Measurements from ENCODE around the gene IARS1. TPM values are rescaled to one million over a fixed set of nuclear protein-coding genes. Genes with fewer than 3 reads are reported as not detected.

The IARS1 gene
- total and polyA plus RNA-seq, 10 of the 15 experiments (the other 5 are each of a cell fraction or from before 2014, with no cell fraction given): 71.0 to 227 (median 153) TPM

DNA sequence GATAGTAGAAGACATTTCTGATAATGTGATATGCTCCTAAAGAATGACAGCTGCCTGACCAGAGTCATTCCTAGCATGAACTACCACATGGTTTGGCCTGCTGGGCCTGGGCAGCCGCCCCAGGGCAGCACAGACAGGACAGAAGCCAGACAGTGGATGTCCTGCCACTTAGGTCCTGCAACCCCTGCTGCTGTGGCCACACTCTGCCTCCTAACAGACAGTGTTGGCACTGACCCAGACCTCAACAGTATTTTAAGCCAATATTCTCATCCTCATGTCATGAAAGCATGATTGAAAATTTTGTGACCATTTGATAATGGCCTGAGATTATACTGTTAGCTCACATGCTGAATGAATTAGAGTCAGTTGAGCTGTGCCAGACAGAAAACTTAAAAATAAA is 48.1 kb upstream of the IARS1 start:
- peaks cover 4 to 21% of the 10 kb centered on the region in 2 experiments for H3K36me3 ChIP-seq (ENCODE audit: control insufficient read depth in 2 of 2, insufficient read depth in 2 of 2, low read length in 1 of 2)
- H3K9me3 ChIP-seq (replicated peaks; ENCODE audit: control insufficient read depth, insufficient read depth, low read length): peaks cover 6% of the 10 kb centered on the region; the same call in 1 of the 3 replicates
- H2AFZ ChIP-seq (ENCODE audit: control insufficient read depth, low read depth, low read length): no peak overlapping the region
- H3K4me3 ChIP-seq: no peak overlapping the region
- DNase-seq (ENCODE audit: low read depth, low spot score) (no peak), FAIRE-seq (no peak), ATAC-seq (no peak)
- CTCF ChIA-PET: no interaction called here
- H3K27me3 ChIP-seq (replicated peaks in 1 of 2; ENCODE audit: control insufficient read depth in 2 of 2, insufficient read depth in 2 of 2, low read length in 1 of 2): no peaks in the 10 kb centered on the region
- no TSS peak for BruUV-seq (replicated peaks)
- H3K9ac ChIP-seq (ENCODE audit: control insufficient read depth, insufficient read depth, low read length): no peak overlapping the region
- WGBS (ENCODE audit: insufficient coverage, insufficient replicate concordance, low lambda C conversion rate, missing lambda C conversion rate): 89% methylated on average over 1 of the region's 1 CpG
- no peak for TF ChIP-seq NBN (IDR thresholded peaks at IDR 0.05)
- SMC1A ChIA-PET (ENCODE audit: uncharacterized antibody, unreplicated experiment): no interaction called here
- intact Hi-C loops (cut with micrococcal nuclease; ENCODE audit: unreplicated experiment) (no loop called here), in situ Hi-C loops (cut with MboI) (no loop called here)
- H3K4me1 ChIP-seq (ENCODE audit: control insufficient read depth, insufficient read depth, low read length): no peaks in the 10 kb centered on the region
- RAD21 ChIA-PET (ENCODE audit: unreplicated experiment): no interaction called here
- POLR2A ChIA-PET: no interaction called here
- no peaks in the 10 kb centered on the region for H3K79me2 ChIP-seq (ENCODE audit: control insufficient read depth, insufficient read depth, low read length)
- H3K27ac ChIP-seq (ENCODE audit: control insufficient read depth, insufficient read depth): no peak overlapping the region
- H3K4me2 ChIP-seq (ENCODE audit: control insufficient read depth, insufficient read depth): no peak overlapping the region
- no peaks in the 10 kb centered on the region for H4K20me1 ChIP-seq (ENCODE audit: control insufficient read depth, insufficient read depth)

DNA sequence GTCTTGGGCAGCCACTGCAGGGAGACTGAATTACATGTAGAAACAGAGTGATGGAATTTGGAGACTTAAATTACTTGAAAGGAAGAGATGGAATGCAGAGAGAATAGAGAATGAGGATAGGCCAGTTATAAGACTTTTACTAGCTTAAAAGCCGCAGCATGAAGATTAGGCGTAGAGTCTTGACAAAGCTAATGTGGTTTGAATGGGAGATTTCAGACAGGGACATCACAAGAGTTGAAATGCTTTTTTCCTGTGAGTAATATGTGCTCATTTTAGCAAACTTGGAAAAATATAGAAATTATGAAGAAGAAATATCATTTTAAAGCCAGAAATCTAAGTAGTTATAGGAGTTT is 39.8 kb upstream of the IARS1 start:
- no peak for FAIRE-seq

More for the DNA sequence above, 39.8 kb upstream of the IARS1 start:
- ChIA-PET POLR2A (no interaction called here), RAD21 (ENCODE audit: unreplicated experiment) (no interaction called here), SMC1A (ENCODE audit: uncharacterized antibody, unreplicated experiment) (interaction anchor here (0.9 to 1.1 kb wide), 4 partner anchors 9 to 185 kb away, joined by 3 to 4 read pairs (median 3); no protein-coding TSS in a partner anchor), CTCF (interaction anchor here (0.6 to 1.5 kb wide), 3 partner anchors 10 to 193 kb away, joined by 4 to 5 read pairs (median 4); no protein-coding TSS in a partner anchor)
- Histone ChIP-seq H3K79me2 (ENCODE audit: control insufficient read depth, insufficient read depth, low read length) (peaks cover 1% of the 10 kb centered on the region; the same call in 1 of the 2 replicates), H2AFZ (ENCODE audit: control insufficient read depth, low read depth, low read length) (no peak overlapping the region), H3K4me3 (no peak overlapping the region), H3K36me3 (ENCODE audit: control insufficient read depth in 2 of 2, insufficient read depth in 2 of 2, low read length in 1 of 2) (peaks cover 0 to 5% of the 10 kb centered on the region in 2 experiments; a peak in 3 of 4 replicates), H3K27me3 (replicated peaks in 1 of 2; ENCODE audit: control insufficient read depth in 2 of 2, insufficient read depth in 2 of 2, low read length in 1 of 2) (no peaks in the 10 kb centered on the region), H3K9me3 (replicated peaks; ENCODE audit: control insufficient read depth, insufficient read depth, low read length) (no peaks in the 10 kb centered on the region), H3K9ac (ENCODE audit: control insufficient read depth, insufficient read depth, low read length) (no peak overlapping the region), H3K4me1 (ENCODE audit: control insufficient read depth, insufficient read depth, low read length) (no peaks in the 10 kb centered on the region; the same call in 1 of the 2 replicates), H3K4me2 (ENCODE audit: control insufficient read depth, insufficient read depth) (no peak overlapping the region), H3K27ac (ENCODE audit: control insufficient read depth, insufficient read depth) (no peak overlapping the region), H4K20me1 (ENCODE audit: control insufficient read depth, insufficient read depth) (no peaks in the 10 kb centered on the region)
- intact Hi-C loops (cut with micrococcal nuclease; ENCODE audit: unreplicated experiment) (no loop called here), in situ Hi-C loops (cut with MboI) (no loop called here)
- BruUV-seq (replicated peaks): no TSS peak
- 100% methylated on average over 2 of the region's 2 CpGs for WGBS (ENCODE audit: insufficient coverage, insufficient replicate concordance, low lambda C conversion rate, missing lambda C conversion rate)
- TF ChIP-seq NFYB (IDR thresholded peaks at IDR 0.05; ENCODE audit: insufficient read depth, low read depth, low read length): no peak
- TF ChIP-seq RFX5 (IDR thresholded peaks at IDR 0.05; ENCODE audit: low read depth, low read length): no peak
- no peak for TF ChIP-seq FOXK2 (IDR thresholded peaks at IDR 0.05)
- no peak for TF ChIP-seq ZNF384 (IDR thresholded peaks at IDR 0.05; ENCODE audit: borderline replicate concordance, low read depth, low read length)
- TF ChIP-seq, protein P1, sequence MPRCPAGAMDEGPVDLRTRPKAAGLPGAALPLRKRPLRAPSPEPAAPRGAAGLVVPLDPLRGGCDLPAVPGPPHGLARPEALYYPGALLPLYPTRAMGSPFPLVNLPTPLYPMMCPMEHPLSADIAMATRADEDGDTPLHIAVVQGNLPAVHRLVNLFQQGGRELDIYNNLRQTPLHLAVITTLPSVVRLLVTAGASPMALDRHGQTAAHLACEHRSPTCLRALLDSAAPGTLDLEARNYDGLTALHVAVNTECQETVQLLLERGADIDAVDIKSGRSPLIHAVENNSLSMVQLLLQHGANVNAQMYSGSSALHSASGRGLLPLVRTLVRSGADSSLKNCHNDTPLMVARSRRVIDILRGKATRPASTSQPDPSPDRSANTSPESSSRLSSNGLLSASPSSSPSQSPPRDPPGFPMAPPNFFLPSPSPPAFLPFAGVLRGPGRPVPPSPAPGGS (IDR thresholded peaks at IDR 0.05; ENCODE audit: borderline replicate concordance, insufficient read depth, low read depth, low read length, poor library complexity, severe bottlenecking): no peak
- TF ChIP-seq TCF7 (IDR thresholded peaks at IDR 0.05; ENCODE audit: borderline replicate concordance): no peak
- TF ChIP-seq MYC (IDR thresholded peaks at IDR 0.05; ENCODE audit: insufficient read depth, insufficient read length, insufficient replicate concordance, low read length, severe bottlenecking): no peak
- no peak for TF ChIP-seq NFYA (IDR thresholded peaks at IDR 0.05; ENCODE audit: borderline replicate concordance, low read depth, low read length)
- DNase-seq (ENCODE audit: low read depth, low spot score) (no peak), ATAC-seq (no peak)
